ENCODE results near the gene EIF4E1B.

The EIF4E1B gene

DNA sequence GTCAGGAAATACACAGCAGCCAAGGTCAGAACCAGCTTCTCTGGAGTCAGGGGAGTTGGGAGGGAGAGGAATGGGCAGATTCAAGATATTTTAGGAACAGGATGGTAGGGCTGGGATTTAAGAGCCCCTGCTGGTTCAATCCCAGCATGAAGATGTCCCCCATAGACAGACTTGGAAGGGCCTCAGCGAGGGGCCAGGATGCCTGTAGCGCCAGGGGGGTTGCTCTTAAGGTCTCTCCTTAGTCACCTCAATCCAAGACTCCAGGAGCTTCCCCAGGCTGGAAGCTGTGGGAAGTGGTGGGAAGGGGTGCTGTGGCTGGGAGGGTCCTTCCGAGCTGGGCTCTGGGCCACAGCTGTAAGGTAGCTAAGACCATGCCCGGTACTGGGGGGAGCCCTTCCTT is 8.7 kb downstream of the EIF4E1B start:
- DNase-seq (ENCODE audit: low read depth): no peak
- TF ChIP-seq, protein P1, sequence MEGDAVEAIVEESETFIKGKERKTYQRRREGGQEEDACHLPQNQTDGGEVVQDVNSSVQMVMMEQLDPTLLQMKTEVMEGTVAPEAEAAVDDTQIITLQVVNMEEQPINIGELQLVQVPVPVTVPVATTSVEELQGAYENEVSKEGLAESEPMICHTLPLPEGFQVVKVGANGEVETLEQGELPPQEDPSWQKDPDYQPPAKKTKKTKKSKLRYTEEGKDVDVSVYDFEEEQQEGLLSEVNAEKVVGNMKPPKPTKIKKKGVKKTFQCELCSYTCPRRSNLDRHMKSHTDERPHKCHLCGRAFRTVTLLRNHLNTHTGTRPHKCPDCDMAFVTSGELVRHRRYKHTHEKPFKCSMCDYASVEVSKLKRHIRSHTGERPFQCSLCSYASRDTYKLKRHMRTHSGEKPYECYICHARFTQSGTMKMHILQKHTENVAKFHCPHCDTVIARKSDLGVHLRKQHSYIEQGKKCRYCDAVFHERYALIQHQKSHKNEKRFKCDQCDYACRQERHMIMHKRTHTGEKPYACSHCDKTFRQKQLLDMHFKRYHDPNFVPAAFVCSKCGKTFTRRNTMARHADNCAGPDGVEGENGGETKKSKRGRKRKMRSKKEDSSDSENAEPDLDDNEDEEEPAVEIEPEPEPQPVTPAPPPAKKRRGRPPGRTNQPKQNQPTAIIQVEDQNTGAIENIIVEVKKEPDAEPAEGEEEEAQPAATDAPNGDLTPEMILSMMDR (IDR thresholded peaks at IDR 0.05; ENCODE audit: control insufficient read depth, insufficient read depth, low read depth, low read length, missing control alignments): no peak
- H3K4me3 ChIP-seq (ENCODE audit: control insufficient read depth, low read depth, low read length): no peak overlapping the region

DNA sequence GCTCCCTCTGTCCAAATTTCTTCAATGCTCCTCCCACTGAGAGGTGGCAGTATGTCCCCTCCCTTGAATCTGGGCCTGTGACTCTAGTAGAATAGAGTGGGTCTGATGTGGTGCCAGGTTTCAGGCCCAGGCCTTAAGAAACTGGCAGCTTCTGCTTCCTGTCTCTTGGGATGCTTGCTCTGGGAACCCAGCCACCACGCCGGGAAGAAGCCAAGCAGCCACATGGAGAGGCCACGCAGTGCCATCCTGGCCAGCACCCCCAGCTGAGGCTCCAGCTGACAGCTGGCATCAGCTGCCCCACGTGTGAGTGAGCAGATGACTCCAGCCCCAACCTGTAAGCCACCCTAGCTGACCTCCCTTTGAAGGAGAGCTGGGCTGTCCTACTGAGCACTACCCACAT is 9.5 kb downstream of the EIF4E1B start:
- no peak for DNase-seq (ENCODE audit: low read depth)
- H3K4me3 ChIP-seq (ENCODE audit: control insufficient read depth, low read depth, low read length): no peak overlapping the region
- TF ChIP-seq, protein P1 (IDR thresholded peaks at IDR 0.05; ENCODE audit: control insufficient read depth, insufficient read depth, low read depth, low read length, missing control alignments): no peak

- DNase-seq (ENCODE audit: low read depth): no peak
- H3K4me3 ChIP-seq (ENCODE audit: control insufficient read depth, low read depth, low read length): no peak overlapping the region
- TF ChIP-seq, protein P1 (IDR thresholded peaks at IDR 0.05; ENCODE audit: control insufficient read depth, insufficient read depth, low read depth, low read length, missing control alignments): no peak
Observed at GRCh38 chr5:176640616-176641015, 10.1 kb downstream of the EIF4E1B start.

DNA sequence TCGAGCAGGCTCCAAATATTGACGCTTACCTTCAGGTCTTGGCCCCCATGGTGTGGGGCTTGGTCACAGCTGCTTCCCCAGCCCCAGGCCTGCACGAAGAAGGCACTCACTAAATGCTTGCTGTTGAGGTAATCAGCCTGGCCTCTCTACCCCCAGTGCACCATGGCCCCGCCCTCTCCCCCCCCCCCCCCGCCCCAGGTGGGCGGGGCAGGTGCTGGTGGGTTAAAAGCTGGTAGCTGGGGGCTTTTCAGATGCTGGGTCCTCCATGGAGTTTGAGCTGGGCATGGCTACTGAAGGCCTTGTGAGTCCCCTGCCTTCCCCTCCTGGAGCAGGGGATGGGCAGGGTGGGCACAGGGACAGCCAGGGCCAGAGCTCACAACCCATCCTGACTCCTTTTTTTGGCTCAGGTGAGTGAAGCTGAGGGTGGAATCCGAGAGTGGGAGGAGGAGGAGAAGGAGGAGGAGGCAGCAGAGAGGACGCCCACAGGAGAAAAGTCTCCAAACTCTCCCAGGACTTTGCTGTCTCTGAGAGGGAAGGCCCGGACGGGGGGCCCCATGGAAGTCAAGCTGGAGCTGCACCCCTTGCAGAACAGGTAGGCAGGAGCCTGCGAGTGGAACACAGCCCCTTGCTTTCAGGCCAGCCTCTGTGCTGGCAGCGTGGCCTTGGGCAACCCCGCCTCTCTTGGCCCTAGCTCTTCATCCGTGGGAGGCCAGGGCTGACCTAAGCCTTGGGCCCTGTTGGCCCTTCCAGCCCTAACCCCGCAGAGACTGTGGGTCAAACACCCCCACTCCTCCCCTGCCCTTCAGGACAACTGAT is 12.4 kb downstream of the EIF4E1B start:
- TF ChIP-seq, protein P1 (IDR thresholded peaks at IDR 0.05; ENCODE audit: control insufficient read depth, insufficient read depth, low read depth, low read length, missing control alignments): no peak

GRCh38 chr5:176643491-176644219 is 13.2 kb downstream of the EIF4E1B start:
- DNase-seq (ENCODE audit: low read depth): no peak
- H3K4me3 ChIP-seq (ENCODE audit: control insufficient read depth, low read depth, low read length): no peak overlapping the region
- TF ChIP-seq, protein P1 (IDR thresholded peaks at IDR 0.05; ENCODE audit: control insufficient read depth, insufficient read depth, low read depth, low read length, missing control alignments): no peak

More for the DNA sequence above, 12.4 kb downstream of the EIF4E1B start:
- no peak overlapping the region for H3K4me3 ChIP-seq (ENCODE audit: control insufficient read depth, low read depth, low read length)
- no peak for DNase-seq (ENCODE audit: low read depth)

DNA sequence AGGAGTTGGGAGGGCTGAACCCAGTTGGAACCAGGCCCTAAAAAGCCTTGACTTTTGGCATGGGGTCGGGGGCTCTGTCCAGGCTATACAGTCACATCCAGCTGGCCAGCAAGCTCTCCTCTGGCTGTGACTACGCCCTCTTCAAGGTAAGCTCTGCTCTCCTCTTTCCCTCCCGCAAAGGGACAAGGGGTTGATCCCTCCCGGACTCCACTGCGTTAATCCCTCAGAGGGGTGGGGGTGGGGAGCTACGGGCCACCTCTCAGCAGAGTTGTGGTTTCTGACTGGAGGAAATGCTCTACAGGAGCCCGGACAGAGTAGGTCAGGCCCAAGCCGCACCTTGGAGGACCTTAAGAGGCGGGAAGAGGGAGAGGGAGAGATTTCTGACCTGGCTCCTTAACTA is 13.8 kb downstream of the EIF4E1B start:
- no peak overlapping the region for H3K4me3 ChIP-seq (ENCODE audit: control insufficient read depth, low read depth, low read length)
- no peak for DNase-seq (ENCODE audit: low read depth)
- TF ChIP-seq, protein P1 (IDR thresholded peaks at IDR 0.05; ENCODE audit: control insufficient read depth, insufficient read depth, low read depth, low read length, missing control alignments): no peak

All from AG09309 (cell line).